Naive B cell (primary cell): Measurements from ENCODE around the gene MYH9. TPM values are rescaled to one million over a fixed set of nuclear protein-coding genes. Genes with fewer than 3 reads are reported as not detected.
"Not testable (repeated sequence)": the region's sequence is repeated elsewhere in the genome, so short reads cannot be mapped to it uniquely, and the experiment has no call there.

ENCODE experiments used
- ATAC-seq, 2 donors: fragments of 150-1000 bp; cut with Tn5 transposase; 2 replicates each; pipeline ENCODE4 v1.10.0; 2021; ENCODE audit warnings: low read depth in 2 of 2, mild to moderate bottlenecking in 2 of 2, moderate library complexity in 2 of 2
- DNase-seq: peaks from one replicate; pipeline ENCODE4 v3.0.0; 2022
- H3K27ac Mint-ChIP-seq, 6 donors: one replicate each; pipeline ENCODE4 v1.8.0; 2020 to 2022; ENCODE audit warnings: mild to moderate bottlenecking in 6 of 6, mixed read lengths in 6 of 6, moderate library complexity in 5 of 6, inconsistent platforms in 2 of 6
- H3K27me3 Mint-ChIP-seq, 3 donors: one replicate each; pipeline ENCODE4 v1.8.0; 2021 to 2022; ENCODE audit warnings: mixed read lengths in 3 of 3, mild to moderate bottlenecking in 1 of 3
- H3K36me3 Mint-ChIP-seq, 2 donors: one replicate each; pipeline ENCODE4 v1.8.0; 2020 to 2022; ENCODE audit warnings: mixed read lengths in 2 of 2, inconsistent platforms in 1 of 2, mild to moderate bottlenecking in 1 of 2
- H3K4me1 Mint-ChIP-seq, 3 donors: one replicate each; pipeline ENCODE4 v1.8.0; 2020 to 2022; ENCODE audit warnings: mixed read lengths in 3 of 3, inconsistent platforms in 1 of 3, mild to moderate bottlenecking in 1 of 3, moderate library complexity in 1 of 3
- H3K4me3 Mint-ChIP-seq, 8 donors: one replicate each; pipeline ENCODE4 v1.8.0; 2020 to 2022; ENCODE audit warnings: mild to moderate bottlenecking in 8 of 8, mixed read lengths in 8 of 8, moderate library complexity in 8 of 8, inconsistent platforms in 2 of 8
- H3K9me3 Mint-ChIP-seq, 7 donors: one replicate each; pipeline ENCODE4 v1.8.0; 2020 to 2022; ENCODE audit warnings: mixed read lengths in 7 of 7, mild to moderate bottlenecking in 5 of 7, inconsistent platforms in 2 of 7, moderate library complexity in 1 of 7
- polyA plus RNA-seq, 6 donors: library from polyadenylated mRNA; unstranded; fragments of 300-500 nt; fragmentation: Illumina TruSeq; gene quantifications; one replicate each; pipeline ENCODE4 v1.2.3, GENCODE V29; 2021; ENCODE audit warnings: low read depth in 6 of 6

MYH9 gene
- polyA plus RNA-seq, 6 donors from 2014 or later, result 17.3 to 255 (median 64.5) TPM

DNA sequence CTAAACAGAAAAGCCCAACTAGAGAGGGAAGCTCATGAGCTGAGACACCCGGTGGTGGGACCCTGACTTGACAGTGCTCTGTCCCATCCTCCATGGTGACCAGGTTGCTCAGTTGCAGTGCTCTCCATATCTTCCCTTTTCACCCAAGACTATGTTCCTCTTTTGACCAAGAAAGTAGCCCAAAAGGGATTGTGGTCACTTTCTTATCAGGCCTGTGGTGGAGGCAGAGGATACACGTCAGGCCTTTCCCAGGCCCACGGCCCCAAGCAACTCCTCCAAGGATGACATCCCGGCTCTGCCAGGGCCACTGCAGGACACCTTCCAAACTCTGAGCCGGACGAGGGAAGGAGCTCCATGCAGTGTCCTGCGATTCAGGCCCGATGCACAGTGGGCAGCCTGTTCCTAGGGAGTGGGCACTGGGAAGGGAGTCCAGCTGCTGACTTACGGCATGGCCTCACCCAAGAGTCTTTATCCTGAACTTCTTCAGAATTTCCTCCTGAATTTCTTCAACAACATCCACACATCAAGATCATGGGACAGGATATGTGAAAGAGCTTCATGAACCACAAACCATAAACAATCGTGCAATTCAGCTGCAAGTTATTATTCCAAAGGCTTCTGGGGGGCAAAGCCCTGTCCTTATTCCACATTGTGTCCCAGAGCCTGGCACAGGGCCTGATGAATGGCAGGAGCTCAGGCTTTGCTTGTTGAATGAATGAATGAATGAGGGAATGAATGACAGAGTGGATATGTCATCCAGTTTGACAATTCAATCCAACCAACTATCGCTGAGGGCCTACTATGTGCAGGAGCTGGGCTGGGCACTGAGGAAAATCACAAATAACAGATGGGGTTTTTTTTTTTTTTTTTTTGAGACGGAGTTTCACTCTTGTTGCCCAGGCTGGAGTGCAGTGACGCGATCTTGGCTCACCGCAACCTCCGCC is 36.0 kb upstream of the MYH9 start:
- H3K4me3 Mint-ChIP-seq, result no peak overlapping the region
- H3K9me3 Mint-ChIP-seq, result peaks cover 0 to 1% (median 0%) of the 10 kb centered on the region in 7 donors
- H3K4me1 Mint-ChIP-seq, result peaks cover 34 to 43% (median 38%) of the 10 kb centered on the region in 3 donors
- H3K36me3 Mint-ChIP-seq, result no peaks in the 10 kb centered on the region
- H3K27ac Mint-ChIP-seq, result peak overlapping the region in 2 of 6 donors; percentile 38 to 83
- DNase-seq, result no peak
- no peaks in the 10 kb centered on the region for H3K27me3 Mint-ChIP-seq
- no peak for ATAC-seq

DNA sequence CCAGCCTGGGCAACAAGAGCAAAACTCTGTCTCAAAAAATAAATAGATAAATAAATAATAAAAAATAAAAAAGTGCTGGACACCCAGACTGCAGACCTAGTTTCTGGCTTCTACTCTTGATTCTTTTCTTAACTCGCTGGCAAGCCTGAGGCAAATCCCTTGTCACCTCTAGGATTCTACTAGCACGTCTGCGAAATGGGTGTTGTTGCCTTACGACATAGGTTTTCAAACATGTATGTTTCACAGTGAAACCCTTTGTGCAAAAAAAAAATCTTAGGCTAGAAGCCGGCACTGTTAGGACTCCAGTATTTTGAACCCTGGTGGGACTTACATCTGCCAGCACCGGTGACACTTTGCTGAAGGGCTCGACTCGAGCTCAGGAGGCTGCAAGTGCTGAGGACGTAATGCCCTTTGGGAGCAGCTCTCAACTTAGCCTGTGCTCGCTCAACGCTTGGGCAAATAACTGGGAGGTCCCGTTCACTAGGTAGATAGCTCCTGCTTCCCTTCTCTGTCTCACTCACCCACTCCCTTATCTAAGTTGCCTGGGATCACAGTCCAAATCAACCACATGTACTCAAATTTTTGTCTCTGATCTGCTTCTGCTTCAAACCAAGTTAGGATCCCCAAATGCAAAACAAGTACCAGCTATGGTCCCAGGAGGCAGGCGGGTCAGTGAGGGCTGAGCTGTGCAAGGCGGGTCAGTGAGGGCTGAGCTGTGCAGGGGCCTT is 34.7 kb upstream of the MYH9 start:
- ATAC-seq (no peak), DNase-seq (no peak)
- Mint-ChIP-seq H3K27ac (peak overlapping the region in 1 of 6 donors; percentile 93), H3K9me3 (peaks cover 0 to 1% (median 0%) of the 10 kb centered on the region in 7 donors), H3K4me1 (peaks cover 32 to 45% (median 38%) of the 10 kb centered on the region in 3 donors), H3K4me3 (peak overlapping the region in 2 of 8 donors; percentile 10 to 49), H3K36me3 (no peaks in the 10 kb centered on the region), H3K27me3 (no peaks in the 10 kb centered on the region)

DNA sequence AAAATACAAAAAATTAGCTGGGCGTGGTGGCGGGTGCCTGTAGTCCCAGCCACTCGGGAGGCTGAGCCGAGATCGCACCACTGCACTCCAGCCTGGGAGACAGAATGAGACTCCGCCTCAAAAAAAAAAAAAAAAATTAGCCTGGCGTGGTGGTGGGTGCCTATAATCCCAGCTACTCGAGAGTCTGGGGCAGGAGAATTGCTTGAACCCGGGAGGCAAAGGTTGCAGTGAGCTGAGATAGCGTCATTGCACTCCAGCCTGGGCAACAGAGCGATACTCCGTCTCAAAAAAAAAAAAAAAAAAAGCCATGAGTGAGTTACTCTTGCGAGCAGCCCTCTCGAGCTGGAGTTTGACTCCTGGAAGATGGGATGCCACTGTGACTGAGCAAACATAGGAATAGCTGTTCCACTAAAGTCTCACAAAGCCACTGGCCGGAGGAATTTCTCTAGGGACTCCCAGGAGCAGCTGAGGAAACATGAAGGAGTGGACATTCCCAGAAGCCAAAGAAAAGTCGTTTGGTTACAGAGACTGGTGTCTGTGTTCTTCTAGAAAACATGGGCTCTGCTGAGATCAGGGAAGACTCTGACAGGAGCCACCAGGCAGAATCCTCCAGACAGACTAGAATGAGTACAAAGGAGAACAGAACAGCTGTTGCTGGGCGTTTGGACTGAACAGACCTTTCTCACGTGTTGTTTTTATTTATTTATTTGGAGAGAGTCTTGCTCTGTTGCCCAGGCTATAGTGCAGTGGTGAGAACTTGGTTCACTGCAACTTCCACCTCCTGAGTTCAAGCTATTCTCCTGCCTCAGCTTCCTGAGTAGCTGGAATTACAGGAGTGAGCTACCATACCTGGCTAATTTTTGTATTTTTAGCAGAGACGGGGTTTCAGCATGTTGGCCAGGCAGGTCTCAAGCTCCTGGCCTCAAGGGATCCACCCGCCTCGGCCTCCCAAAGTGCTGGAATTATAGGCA is 32.4 kb upstream of the MYH9 start:
- H3K36me3 Mint-ChIP-seq, result no peaks in the 10 kb centered on the region
- no peak for ATAC-seq
- H3K4me1 Mint-ChIP-seq, result peaks cover 32 to 47% (median 36%) of the 10 kb centered on the region in 3 donors
- H3K27ac Mint-ChIP-seq, result peak overlapping the region in 2 of 6 donors; percentile 59 to 74
- H3K9me3 Mint-ChIP-seq, result no peaks in the 10 kb centered on the region
- no peaks in the 10 kb centered on the region for H3K27me3 Mint-ChIP-seq
- no peak for DNase-seq
- H3K4me3 Mint-ChIP-seq, result peak overlapping the region in 2 of 8 donors; percentile 6 to 48

DNA sequence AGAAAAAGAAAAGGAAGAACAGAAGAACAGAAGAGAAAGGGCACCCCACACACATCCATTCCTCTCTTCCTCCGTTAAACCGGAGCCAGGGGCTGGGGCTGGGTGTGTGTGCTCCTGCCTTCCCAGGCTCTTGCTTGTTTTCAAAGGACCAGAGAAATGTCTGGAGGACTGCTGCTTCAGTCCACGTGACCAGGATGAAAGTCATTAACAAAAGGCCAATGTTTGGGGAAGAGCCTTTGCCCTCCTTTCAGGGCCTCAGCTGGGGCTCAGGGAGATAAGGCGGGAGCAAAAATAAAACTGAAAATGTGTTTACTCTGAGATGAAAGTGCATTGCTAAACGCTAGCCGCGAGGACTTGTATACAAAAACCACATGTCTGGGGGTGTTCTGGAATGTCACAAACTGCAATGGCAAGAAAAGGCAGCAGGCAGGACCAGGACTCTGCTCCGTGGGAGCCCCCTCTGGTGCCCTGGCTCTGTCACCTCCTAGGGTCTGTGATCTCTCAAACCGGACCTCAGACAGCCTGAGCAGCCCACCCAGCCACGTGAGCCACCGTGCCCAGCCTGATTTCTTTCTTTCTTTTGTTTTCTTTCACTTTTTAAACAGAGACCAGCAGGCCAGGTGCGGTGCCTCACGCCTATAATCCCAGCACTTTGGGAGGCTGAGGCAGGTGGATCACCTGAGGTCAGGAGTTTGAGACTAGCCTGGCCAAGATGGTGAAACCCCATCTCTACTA is 31.6 kb upstream of the MYH9 start:
- Mint-ChIP-seq H3K27ac (peak overlapping the region; percentile 28 to 74 (median 65)), H3K36me3 (no peaks in the 10 kb centered on the region), H3K27me3 (no peaks in the 10 kb centered on the region), H3K4me3 (peak overlapping the region in 7 of 8 donors; percentile 30 to 80 (median 39)), H3K9me3 (no peaks in the 10 kb centered on the region), H3K4me1 (peaks cover 24 to 45% (median 30%) of the 10 kb centered on the region in 3 donors)
- peak in 1 of 2 donors; percentile 43 for ATAC-seq
- DNase-seq, result no peak

DNA sequence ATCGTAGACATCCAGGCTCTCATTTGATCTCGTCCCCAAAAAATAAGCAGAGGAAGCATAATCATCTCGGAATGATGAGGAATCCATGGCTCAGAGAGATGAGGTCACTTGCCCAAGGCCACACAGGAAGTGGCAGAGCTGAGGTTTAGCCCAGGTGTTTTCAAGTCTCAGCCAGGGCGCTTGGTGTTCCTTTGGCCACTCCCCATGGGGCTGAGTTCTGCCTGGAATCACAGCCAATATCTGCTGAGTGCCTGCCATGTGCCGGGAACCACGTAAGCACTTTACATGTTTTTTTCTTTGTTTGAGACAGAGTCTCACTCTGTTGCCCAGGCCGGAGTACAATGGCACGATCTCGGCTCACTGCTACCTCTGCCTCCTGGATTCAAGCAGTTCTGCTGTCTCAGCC is 29.5 kb upstream of the MYH9 start:
- H3K4me3 Mint-ChIP-seq, result peak overlapping the region in 1 of 8 donors; percentile 8

DNA sequence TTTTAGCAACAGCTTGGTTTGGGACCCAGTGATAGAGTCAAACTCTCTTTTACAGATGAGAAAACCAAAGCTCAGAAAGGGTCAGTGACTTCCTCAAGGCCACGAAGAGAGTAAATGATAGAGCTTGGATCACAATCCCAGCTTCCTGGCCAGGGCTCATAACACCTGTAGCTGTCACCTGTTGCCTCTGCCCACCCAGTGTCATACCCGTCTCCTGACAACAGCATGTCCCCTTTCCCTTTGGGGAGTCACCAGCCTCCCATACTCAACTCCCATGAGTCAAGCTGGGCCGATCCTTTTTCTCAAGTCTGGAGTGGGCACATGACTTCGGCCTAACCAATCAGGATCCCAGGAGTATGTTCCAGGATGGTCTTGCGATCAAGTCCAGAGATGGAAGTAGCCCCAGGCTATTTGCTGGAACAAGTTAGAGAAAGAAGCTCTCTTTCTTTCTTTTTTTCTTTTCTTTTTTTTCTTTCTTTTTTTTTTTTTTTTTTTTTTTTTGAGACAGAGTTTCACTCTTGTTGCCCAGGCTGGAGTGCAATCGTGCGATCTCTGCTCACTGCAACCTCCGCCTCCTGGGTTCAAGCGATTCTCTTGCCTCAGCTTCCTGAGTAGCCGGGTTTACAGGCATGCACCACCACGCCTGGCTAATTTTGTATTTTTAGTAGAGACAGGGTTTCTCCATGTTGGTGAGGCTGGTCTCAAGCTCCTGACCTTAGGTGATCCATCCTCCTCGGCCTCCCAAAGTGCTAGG is 27.8 kb upstream of the MYH9 start:
- H3K9me3 Mint-ChIP-seq, result no peaks in the 10 kb centered on the region
- no peaks in the 10 kb centered on the region for H3K27me3 Mint-ChIP-seq
- ATAC-seq (no peak), DNase-seq (no peak)
- H3K36me3 Mint-ChIP-seq, result no peaks in the 10 kb centered on the region
- H3K4me1 Mint-ChIP-seq, result peaks cover 26 to 48% (median 34%) of the 10 kb centered on the region in 3 donors
- H3K27ac Mint-ChIP-seq, result peak overlapping the region in 5 of 6 donors; percentile 24 to 69 (median 58)
- peak overlapping the region in 7 of 8 donors; percentile 6 to 85 (median 75) for H3K4me3 Mint-ChIP-seq

More for the DNA sequence above, 29.5 kb upstream of the MYH9 start:
- Mint-ChIP-seq H3K27me3 (no peaks in the 10 kb centered on the region), H3K4me1 (peaks cover 24 to 43% (median 32%) of the 10 kb centered on the region in 3 donors), H3K27ac (peak overlapping the region in 2 of 6 donors; percentile 47 to 78), H3K36me3 (no peaks in the 10 kb centered on the region), H3K9me3 (no peaks in the 10 kb centered on the region)
- DNase-seq, result no peak
- no peak for ATAC-seq

DNA sequence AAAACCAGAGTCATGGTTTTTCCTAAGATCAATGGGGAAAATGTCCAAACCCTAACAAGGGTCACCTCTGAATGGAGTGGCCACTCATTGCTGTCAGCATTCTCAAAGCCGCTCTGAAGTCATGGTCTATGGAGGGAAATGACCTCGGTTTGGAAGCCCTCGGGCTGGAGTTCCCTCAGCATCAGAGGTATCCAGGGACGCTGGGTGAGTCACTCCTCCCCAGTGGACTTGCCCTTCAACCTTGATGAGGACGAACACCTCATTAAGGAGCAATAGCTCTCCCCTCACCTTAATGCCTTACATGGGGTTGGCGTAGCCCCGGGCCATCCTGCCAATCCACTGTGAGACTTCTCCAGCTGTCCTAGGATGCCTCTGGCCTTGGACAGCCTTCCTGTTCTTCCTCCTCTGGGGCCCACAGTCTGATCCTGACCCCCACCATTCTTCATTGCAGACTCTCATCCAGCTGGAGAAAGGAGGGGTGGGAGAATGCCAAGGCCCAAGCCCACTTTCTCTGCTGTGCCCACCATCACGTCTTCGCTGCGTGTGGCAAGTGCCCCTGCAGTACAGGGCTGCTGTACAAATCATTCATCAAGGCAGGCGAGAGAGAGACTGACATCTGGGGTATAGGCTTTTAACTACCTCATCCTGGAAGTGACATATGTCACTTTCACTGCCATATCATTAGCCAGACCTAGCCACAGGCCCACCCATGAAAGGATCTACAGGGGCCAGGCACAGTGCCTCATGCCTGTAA is 25.4 kb upstream of the MYH9 start:
- Mint-ChIP-seq H3K4me1 (peaks cover 36 to 61% (median 49%) of the 10 kb centered on the region in 3 donors), H3K9me3 (no peaks in the 10 kb centered on the region), H3K36me3 (no peaks in the 10 kb centered on the region), H3K4me3 (peak overlapping the region in 4 of 8 donors; percentile 29 to 47 (median 36)), H3K27me3 (no peaks in the 10 kb centered on the region), H3K27ac (peak overlapping the region in 1 of 6 donors; percentile 7)
- no peak for ATAC-seq
- no peak for DNase-seq

DNA sequence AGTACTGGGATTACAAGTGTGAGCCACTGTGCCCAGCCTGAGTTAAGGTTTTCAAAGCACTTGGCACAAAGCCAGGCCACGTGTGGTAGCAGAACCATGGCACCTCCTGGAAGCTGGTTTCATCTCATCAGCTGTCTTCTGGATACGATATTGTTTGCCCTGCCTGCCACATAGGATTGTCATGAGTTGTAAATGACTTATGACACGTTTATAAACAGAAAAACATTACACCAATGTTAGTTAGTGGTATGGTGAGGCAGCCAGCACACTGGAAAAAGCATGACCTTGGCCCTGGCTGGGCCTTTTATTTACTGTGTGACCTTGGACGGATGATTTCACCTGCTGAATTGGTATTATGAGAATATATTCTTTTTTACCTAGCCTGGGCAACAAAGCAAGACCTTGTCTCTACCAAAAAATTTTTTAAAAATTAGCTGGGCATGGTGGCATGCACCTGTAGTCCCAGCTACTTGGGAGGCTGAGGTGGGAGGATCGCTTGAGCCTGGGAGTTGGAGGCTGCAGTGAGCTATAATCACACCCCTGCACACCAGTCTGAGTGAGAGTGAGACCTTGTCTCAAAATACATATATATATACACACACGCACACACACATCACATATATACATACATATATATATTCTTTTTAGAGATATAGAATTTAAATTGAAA is 24.0 kb upstream of the MYH9 start:
- Mint-ChIP-seq H3K9me3 (no peaks in the 10 kb centered on the region), H3K27me3 (no peaks in the 10 kb centered on the region), H3K36me3 (no peaks in the 10 kb centered on the region), H3K4me1 (peaks cover 35 to 66% (median 53%) of the 10 kb centered on the region in 3 donors), H3K27ac (peak overlapping the region in 2 of 6 donors; percentile 24 to 53), H3K4me3 (peak overlapping the region in 1 of 8 donors; percentile 36)
- no peak for ATAC-seq
- DNase-seq, result no peak

DNA sequence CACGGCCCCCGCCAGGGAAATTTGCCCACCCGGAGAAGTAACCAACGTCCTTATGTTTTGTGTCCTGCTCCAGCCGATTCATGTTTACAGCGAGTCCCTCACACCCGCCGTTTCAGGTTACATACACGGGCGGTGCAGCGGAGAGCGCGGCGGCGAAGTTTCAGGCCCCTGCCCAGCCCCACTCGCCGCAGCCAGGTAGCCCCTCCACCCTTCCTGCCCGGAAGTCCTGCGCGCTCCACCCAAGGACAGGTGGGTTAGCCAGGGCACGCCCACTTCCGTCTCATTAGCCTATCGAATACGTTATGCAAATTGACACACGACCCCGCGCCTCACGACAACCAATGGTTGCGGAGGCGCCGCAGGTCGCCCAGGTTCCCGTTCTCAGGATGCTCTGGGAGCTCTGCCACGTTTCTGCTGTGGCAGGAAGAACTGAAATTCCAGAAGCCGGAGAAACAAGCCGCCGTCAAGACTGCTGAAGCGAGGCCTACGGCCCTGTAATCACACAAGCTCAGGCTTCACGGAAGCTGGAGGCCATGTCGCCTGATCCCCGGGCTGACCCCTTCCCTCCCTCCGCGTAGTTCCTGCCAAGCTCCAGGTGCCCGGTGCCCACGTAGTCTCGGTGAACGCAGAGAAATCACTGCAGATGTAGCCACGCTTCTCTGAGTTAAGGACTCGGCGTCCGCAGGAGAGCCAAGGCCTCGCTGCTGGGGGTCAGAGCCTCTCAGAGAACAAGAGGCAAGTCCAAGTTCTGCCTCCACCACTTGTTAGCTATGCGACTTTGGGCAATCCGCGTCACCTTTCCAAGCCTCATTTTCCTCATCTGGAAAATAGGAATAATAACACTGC is 22.4 kb upstream of the MYH9 start:
- ATAC-seq, result peak; percentile 64 to 65

DNA sequence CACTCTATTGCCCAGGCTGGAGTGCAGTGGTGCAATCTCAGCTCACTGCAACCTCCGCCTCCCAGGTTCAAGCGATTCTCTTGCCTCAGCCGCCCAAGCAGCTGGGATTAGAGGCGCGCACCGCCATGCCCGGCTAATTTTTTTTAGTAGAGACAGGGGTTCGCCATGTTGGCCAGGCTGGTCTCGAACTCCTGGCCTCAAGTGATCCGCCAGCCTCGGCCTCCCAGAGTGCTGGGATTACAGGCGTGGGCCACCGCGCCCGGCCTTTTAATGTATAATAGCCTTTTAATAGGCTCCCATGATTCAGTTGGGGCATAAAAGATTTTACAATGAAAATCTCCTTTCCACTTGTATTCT is 21.8 kb upstream of the MYH9 start:
- Mint-ChIP-seq H3K4me1 (peaks cover 45 to 68% (median 64%) of the 10 kb centered on the region in 3 donors), H3K4me3 (peak overlapping the region; percentile 74 to 92 (median 84)), H3K27ac (peak overlapping the region; percentile 88 to 99 (median 94))
- not testable (repeated sequence) for H3K36me3 Mint-ChIP-seq, H3K9me3 Mint-ChIP-seq, ATAC-seq, H3K27me3 Mint-ChIP-seq, DNase-seq

More for the DNA sequence above, 22.4 kb upstream of the MYH9 start:
- peak; percentile 77 for DNase-seq
- H3K9me3 Mint-ChIP-seq, result no peaks in the 10 kb centered on the region
- peak overlapping the region; percentile 88 to 99 (median 94) for H3K27ac Mint-ChIP-seq
- peak overlapping the region; percentile 74 to 92 (median 84) for H3K4me3 Mint-ChIP-seq
- no peaks in the 10 kb centered on the region for H3K27me3 Mint-ChIP-seq
- H3K4me1 Mint-ChIP-seq, result peaks cover 43 to 66% (median 59%) of the 10 kb centered on the region in 3 donors
- H3K36me3 Mint-ChIP-seq, result no peaks in the 10 kb centered on the region
